HEK293T (cell line): ENCODE measurements around the gene MIPOL1.

ENCODE experiments used
- BHLHE40 ChIP-seq: fragments of 450-650 bp; IDR thresholded peaks from 2 replicates; pipeline ENCODE4 v1.6.1; 2016; ENCODE audit warnings: mild to moderate bottlenecking, moderate library complexity, borderline replicate concordance
- TARDBP ChIP-seq: fragments of 450-650 bp; IDR thresholded peaks from 2 replicates; pipeline ENCODE4 v1.6.1; 2016

GRCh38 chr14:37181441-37181840, 16.3 kb upstream of the MIPOL1 start:
- no peak for TF ChIP-seq BHLHE40
- no peak for TF ChIP-seq TARDBP
